IPS DF 4.7 (cell line): Measurements from ENCODE around the gene TTC14.

ENCODE experiments used
- DNase-seq: peaks from one replicate; pipeline ENCODE4 v3.0.0-alpha.2; 2013; ENCODE audit warnings: low spot score; ENCODE audit errors: extremely low read depth

TTC14 gene

DNA sequence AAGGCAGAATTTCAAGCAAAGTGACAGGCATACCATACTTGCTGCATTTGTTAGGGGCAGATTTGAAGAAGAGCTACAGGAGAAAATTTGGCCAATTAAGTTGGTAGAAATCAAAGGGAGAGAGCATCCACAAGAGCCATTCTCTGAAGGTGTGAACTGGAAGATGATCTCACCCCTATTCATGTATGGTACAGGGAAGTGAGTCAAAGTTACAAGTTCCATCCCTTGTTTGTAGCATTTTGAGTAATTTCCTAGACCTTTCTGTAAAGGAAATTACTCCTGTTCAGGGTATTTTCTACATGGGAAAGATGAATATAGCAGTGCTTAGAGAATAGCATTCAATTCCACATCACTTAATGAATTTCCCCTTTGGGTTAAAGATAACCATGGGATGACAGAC is 28.4 kb downstream of the TTC14 start:
- no peak for DNase-seq

DNA sequence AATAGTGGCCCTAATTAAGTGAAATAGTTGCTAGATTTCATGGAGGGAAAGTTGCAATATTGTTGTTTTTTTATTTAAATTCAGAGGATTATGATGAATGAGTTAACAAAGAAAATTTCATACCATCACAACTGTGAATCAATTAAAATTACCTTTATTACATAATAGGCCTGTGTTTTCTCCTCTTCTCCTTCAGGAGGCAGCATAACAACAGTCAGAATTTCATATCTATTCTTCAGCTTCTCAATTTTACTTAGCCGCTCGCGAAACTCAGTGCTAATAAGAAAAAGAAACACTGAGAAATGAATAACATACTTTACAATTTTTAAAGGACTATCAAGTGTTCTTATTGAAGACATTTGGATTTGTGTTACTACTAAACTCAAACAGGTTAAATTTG is 29.4 kb downstream of the TTC14 start:
- DNase-seq: no peak

DNA sequence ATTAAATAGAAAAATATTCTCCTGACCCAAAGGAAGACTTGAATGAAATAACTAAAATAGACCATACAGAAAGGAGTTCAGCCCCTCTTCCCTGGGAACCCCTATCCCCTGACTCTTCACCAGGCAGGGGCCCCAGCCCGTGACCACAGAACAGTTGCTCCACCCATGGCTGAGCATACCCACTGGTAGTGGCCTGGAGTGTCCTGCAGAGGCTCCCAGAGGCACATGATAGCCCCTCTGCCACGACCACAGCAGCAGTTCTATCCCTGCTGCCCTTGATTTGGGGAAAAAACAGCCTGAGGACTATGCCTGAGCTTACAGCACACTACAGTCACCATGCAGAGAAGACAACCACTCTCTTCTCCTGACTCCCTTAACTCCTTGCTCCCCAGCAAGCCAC is 31.8 kb downstream of the TTC14 start:
- no peak for DNase-seq

DNA sequence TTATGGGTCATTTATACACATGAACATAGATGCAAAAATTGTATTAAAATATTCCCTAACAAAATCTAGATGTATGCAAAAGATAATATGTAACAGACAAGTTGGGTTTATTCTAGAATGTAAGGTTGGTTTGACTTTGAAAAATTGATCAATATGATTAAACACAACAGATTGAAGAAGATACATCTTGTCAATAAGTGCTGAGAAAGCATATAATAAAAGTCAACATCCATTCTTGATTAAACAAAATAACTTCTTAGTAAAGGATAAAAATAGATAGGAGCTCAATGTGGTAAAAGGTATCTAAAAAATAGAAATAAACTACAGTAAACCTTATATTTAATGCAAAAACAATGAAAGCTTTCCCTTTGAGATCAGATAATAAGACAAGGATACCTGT is 39.0 kb downstream of the TTC14 start:
- DNase-seq: no peak

DNA sequence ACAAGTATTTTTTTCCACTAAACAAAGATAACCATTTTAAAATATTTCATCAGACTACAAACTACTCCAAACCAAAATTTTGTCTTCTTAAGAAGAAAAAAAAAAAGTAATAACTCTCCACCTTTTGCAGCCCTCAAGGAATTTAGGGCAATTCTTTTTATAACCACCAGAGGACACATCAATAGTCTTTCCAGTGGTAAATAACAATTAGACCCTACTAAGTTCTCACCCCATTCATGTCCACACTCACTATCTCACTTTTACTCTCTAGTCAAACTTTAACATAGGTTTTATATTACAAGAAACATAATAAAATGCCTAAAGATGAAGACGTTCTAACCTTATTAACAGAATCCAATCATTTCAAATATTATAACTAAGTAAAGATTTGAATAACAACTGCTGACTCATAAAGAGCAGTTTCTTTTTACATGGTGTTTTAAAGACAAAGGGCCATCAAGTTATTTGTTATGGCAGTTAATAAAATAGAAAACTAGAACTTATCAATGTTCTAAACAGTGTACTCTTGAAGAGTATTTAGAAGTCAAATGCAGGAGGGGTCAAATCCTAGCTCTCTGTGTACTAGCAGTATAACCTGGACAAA is 44.3 kb downstream of the TTC14 start:
- no peak for DNase-seq

DNA sequence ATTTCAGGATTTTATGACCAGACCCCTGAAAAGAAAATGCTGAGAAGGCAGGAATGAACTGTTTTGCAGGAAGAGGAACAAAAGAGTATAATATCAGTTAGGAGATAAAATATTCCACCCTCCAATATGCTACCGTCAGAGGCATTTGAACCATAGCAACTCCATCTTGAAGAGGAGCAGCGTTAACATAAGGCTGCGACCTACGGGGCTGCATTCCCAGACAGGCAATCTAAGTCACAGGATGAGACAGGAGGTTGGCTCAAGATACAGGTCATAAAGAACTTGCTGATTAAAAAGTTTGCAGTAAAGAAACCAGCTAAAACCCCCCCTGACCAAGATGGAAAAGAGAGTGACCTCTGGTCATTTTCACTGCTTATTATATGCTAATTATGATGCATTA is 54.4 kb downstream of the TTC14 start:
- DNase-seq: no peak

DNA sequence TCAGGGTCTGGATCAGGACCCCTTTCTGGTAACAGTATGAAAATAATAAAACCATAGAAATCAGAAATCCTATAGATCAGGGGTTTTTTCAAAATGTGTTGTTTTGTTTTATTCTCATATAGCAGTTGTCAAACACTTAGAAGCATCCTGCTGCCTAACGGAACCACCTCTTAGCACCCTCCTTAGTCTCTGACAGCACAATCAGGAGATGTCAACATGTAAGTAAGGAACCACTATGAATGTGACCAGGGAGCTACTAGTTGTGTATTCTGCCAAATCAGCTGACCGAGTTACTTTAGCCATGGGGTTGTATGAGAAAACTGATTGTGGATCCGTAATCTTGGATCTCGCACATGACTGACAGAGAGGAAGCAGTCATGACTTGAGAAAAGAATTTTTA is 55.1 kb downstream of the TTC14 start:
- no peak for DNase-seq
